T-cell (primary cell): ENCODE results near the gene RASA4. TPM values are rescaled to one million over a fixed set of nuclear protein-coding genes. Genes with fewer than 3 reads are reported as not detected.
A peak's percentile ranks its signal among the peaks of the same experiment; 100 is the strongest.
"Not testable (repeated sequence)": the region's sequence is repeated elsewhere in the genome, so short reads cannot be mapped to it uniquely, and the experiment has no call there.

Source experiments
- ATAC-seq, 4 experiments: fragments of 200-7000 bp in 3 of 4; fragments of 150-1000 bp in 1 of 4; cut with Tn5 transposase; replicated peaks in 1 of 4; 1 replicate in 3 of 4; 2 replicates in 1 of 4; pipeline ENCODE4 v1.10.0; 2021; ENCODE audit warnings: moderate library complexity in 3 of 4, mild to moderate bottlenecking in 2 of 4, moderate number of reproducible peaks in 1 of 4
- CTCF ChIA-PET, 2 donors: fragments of 300-600 bp; sonication (Branson Sonifier 250); formaldehyde crosslinking; loops; one replicate each; lab custom pipeline; 2022; ENCODE audit warnings: antibody characterized with exemption in 2 of 2; lab: Charles Lee
- POLR2A ChIA-PET, 2 donors: fragments of 300-600 bp; sonication (Branson Sonifier 250); formaldehyde crosslinking; loops; one replicate each; lab custom pipeline; 2022; ENCODE audit warnings: antibody characterized with exemption in 2 of 2; lab: Charles Lee
- DNase-seq, 35 experiments: peaks; one replicate each; pipeline versions ENCODE4 v3.0.0 to v3.0.0-alpha.2; 2013 to 2023
- H3K27ac ChIP-seq: one replicate; pipeline ENCODE4 v1.5.1; 2013; ENCODE audit warnings: low read length
- H3K27me3 ChIP-seq, 2 experiments: replicated peaks in 1 of 2; 1 replicate in 1 of 2; 2 replicates in 1 of 2; pipeline versions ENCODE4 v1.6.1 to v1.7.0; 2013; ENCODE audit warnings: low read length in 1 of 2, mixed read lengths in 1 of 2; ENCODE audit not compliant: control insufficient read depth in 2 of 2, insufficient read depth in 2 of 2; ENCODE audit errors: extremely low read depth in 1 of 2
- H3K36me3 ChIP-seq, 2 donors: 1 replicate in 1 of 2; 2 replicates in 1 of 2; pipeline versions ENCODE4 v1.6.1 to v1.7.0; 2013; ENCODE audit warnings: low read length in 1 of 2; ENCODE audit not compliant: control insufficient read depth in 2 of 2, insufficient read depth in 1 of 2; ENCODE audit errors: extremely low read depth in 1 of 2
- H3K4me1 ChIP-seq, 2 experiments: 1 replicate in 1 of 2; 2 replicates in 1 of 2; pipeline versions ENCODE4 v1.6.1 to v1.7.0; 2013; ENCODE audit warnings: low read length in 2 of 2, mixed read lengths in 1 of 2; ENCODE audit not compliant: insufficient read depth in 2 of 2, control insufficient read depth in 1 of 2; ENCODE audit errors: extremely low read depth in 1 of 2
- H3K4me3 ChIP-seq, 2 donors: 1 replicate in 1 of 2; 2 replicates in 1 of 2; pipeline versions ENCODE4 v1.5.1 to v1.7.0; 2013; ENCODE audit warnings: mild to moderate bottlenecking in 2 of 2, low read length in 1 of 2, moderate library complexity in 1 of 2; ENCODE audit not compliant: control insufficient read depth in 1 of 2; ENCODE audit errors: extremely low read depth in 1 of 2
- H3K9me3 ChIP-seq: 2 replicates; pipeline ENCODE4 v1.7.0; 2013
- H3K27ac Mint-ChIP-seq, 2 donors: one replicate each; pipeline ENCODE4 v1.8.0; 2020 to 2021; ENCODE audit warnings: mild to moderate bottlenecking in 2 of 2, mixed read lengths in 2 of 2
- H3K27me3 Mint-ChIP-seq, 2 donors: one replicate each; pipeline ENCODE4 v1.8.0; 2021 to 2022; ENCODE audit warnings: mixed read lengths in 2 of 2
- H3K36me3 Mint-ChIP-seq: one replicate; pipeline ENCODE4 v1.8.0; 2021; ENCODE audit warnings: mixed read lengths
- H3K4me1 Mint-ChIP-seq, 3 donors: one replicate each; pipeline ENCODE4 v1.8.0; 2020 to 2022; ENCODE audit warnings: mixed read lengths in 3 of 3, mild to moderate bottlenecking in 1 of 3
- H3K4me3 Mint-ChIP-seq, 3 donors: one replicate each; pipeline ENCODE4 v1.8.0; 2020 to 2022; ENCODE audit warnings: mild to moderate bottlenecking in 3 of 3, mixed read lengths in 3 of 3, moderate library complexity in 3 of 3
- H3K9me3 Mint-ChIP-seq, 3 donors: one replicate each; pipeline ENCODE4 v1.8.0; 2020 to 2022; ENCODE audit warnings: mixed read lengths in 3 of 3
- WGBS: methylation state at CpG from one replicate; pipeline ENCODE4 v1.1.5; 2013; ENCODE audit warnings: missing lambda C conversion rate; ENCODE audit not compliant: insufficient coverage; 5-methylcytosine and 5-hydroxymethylcytosine counted together
- total RNA-seq, 35 experiments: library from RNA in 6 of 35; stranded (reverse) in 6 of 35; fragments of 120-200 nt in 1 of 35; gene quantifications; one replicate each; pipeline versions ENCODE4 v1.2.1 to v1.2.4 and lab custom pipeline; 2013 to 2026

Gene RASA4
- total RNA-seq (10 to 100 TPM; 63.3 to 89.0 (median 71.6) TPM), total RNA-seq (lab: John Stamatoyannopoulos, UW) (0.38 to 5.1 (median 1.8) reads per million in 29 experiments)
- total RNA-seq (2013): 50.2 TPM

- 0% methylated on average over 12 of the region's 62 CpGs for WGBS
- ATAC-seq (peak; percentile 98 to 99 (median 99)), DNase-seq (peak in 19 of 35 experiments; percentile 4 to 52 (median 27))
- POLR2A ChIA-PET, H3K9me3 Mint-ChIP-seq, CTCF ChIA-PET, H3K4me1 ChIP-seq, H3K4me1 Mint-ChIP-seq, H3K27me3 Mint-ChIP-seq, H3K36me3 Mint-ChIP-seq, H3K27ac ChIP-seq, H3K27me3 ChIP-seq, H3K27ac Mint-ChIP-seq, H3K36me3 ChIP-seq, H3K9me3 ChIP-seq: not testable (repeated sequence)
- H3K4me3 ChIP-seq: peak within 1 kb of the TSS in 1 of 2 donors; percentile 32
- H3K4me3 Mint-ChIP-seq: peak within 1 kb of the TSS; percentile 17 to 60 (median 55)
Observed at GRCh38 chr7:102616507-102617125, at the start of gene RASA4. RASA4 (minus strand) TSS chr7:102616756; CDS start chr7:102616689, 67 bp downstream.

GRCh38 chr7:102664765-102665164 is 48.2 kb upstream of the RASA4 start:
- H3K4me1 ChIP-seq, POLR2A ChIA-PET, CTCF ChIA-PET, DNase-seq, H3K9me3 ChIP-seq, H3K4me3 ChIP-seq, H3K36me3 Mint-ChIP-seq, H3K27ac ChIP-seq, H3K9me3 Mint-ChIP-seq, H3K27ac Mint-ChIP-seq, H3K27me3 ChIP-seq, H3K4me1 Mint-ChIP-seq, H3K27me3 Mint-ChIP-seq, H3K4me3 Mint-ChIP-seq, ATAC-seq, H3K36me3 ChIP-seq: not testable (repeated sequence)
- no CpG with 5 or more reads among the region's 11 CpGs for WGBS

GRCh38 chr7:102649924-102650323 is 33.4 kb upstream of the RASA4 start, which contains the start of gene SPDYE2B:
SPDYE2B (plus strand) TSS chr7:102650319; CDS start chr7:102652349, 2,030 bp downstream.
- H3K9me3 Mint-ChIP-seq, H3K27me3 Mint-ChIP-seq, H3K27me3 ChIP-seq, H3K27ac Mint-ChIP-seq, POLR2A ChIA-PET, H3K4me3 ChIP-seq, ATAC-seq, H3K36me3 Mint-ChIP-seq, H3K36me3 ChIP-seq, H3K9me3 ChIP-seq, CTCF ChIA-PET, H3K4me1 Mint-ChIP-seq, DNase-seq, H3K4me1 ChIP-seq, H3K4me3 Mint-ChIP-seq, H3K27ac ChIP-seq: not testable (repeated sequence)
- WGBS: no CpG with 5 or more reads among the region's 4 CpGs

GRCh38 chr7:102647813-102648212 is 31.3 kb upstream of the RASA4 start:
- H3K4me1 Mint-ChIP-seq, H3K4me1 ChIP-seq, H3K27ac Mint-ChIP-seq, H3K9me3 ChIP-seq, DNase-seq, H3K27ac ChIP-seq, H3K9me3 Mint-ChIP-seq, H3K4me3 Mint-ChIP-seq, H3K36me3 Mint-ChIP-seq, H3K27me3 Mint-ChIP-seq, H3K4me3 ChIP-seq, H3K36me3 ChIP-seq, POLR2A ChIA-PET, H3K27me3 ChIP-seq, CTCF ChIA-PET, ATAC-seq: not testable (repeated sequence)
- whole genome bisulfite sequencing: no CpG with 5 or more reads among the region's 7 CpGs

- H3K27me3 Mint-ChIP-seq, H3K4me3 ChIP-seq, H3K27me3 ChIP-seq, H3K27ac ChIP-seq, DNase-seq, POLR2A ChIA-PET, H3K36me3 ChIP-seq, CTCF ChIA-PET, H3K36me3 Mint-ChIP-seq, H3K9me3 ChIP-seq, H3K9me3 Mint-ChIP-seq, H3K4me3 Mint-ChIP-seq, ATAC-seq, H3K27ac Mint-ChIP-seq, H3K4me1 ChIP-seq, H3K4me1 Mint-ChIP-seq: not testable (repeated sequence)
- WGBS: no CpG with 5 or more reads among the region's 1 CpG
Observed at GRCh38 chr7:102643404-102643803, 26.8 kb upstream of the RASA4 start.

GRCh38 chr7:102642691-102643090 is 26.1 kb upstream of the RASA4 start, which contains the start of gene UPK3BL1:
UPK3BL1 (minus strand) TSS chr7:102642791; CDS start chr7:102642741, 50 bp downstream.
- H3K4me3 ChIP-seq, H3K27ac Mint-ChIP-seq: not testable (repeated sequence)
- no CpG with 5 or more reads among the region's 9 CpGs for WGBS

More at GRCh38 chr7:102642691-102643090, 26.1 kb upstream of the RASA4 start, which contains the start of gene UPK3BL1:
- H3K27ac ChIP-seq, ATAC-seq, H3K9me3 Mint-ChIP-seq, H3K4me1 ChIP-seq, H3K36me3 ChIP-seq, CTCF ChIA-PET, H3K4me3 Mint-ChIP-seq, DNase-seq, H3K36me3 Mint-ChIP-seq, H3K27me3 ChIP-seq, H3K27me3 Mint-ChIP-seq, H3K9me3 ChIP-seq, H3K4me1 Mint-ChIP-seq, POLR2A ChIA-PET: not testable (repeated sequence)
